Neuronal stem cell (in vitro differentiated cells): Measurements from ENCODE around the gene FSTL4.

Experiments used
- DNase-seq: peaks from one replicate; pipeline ENCODE4 v3.0.0-alpha.2; 2013; ENCODE audit warnings: low spot score
- H2AFZ ChIP-seq: one replicate; pipeline ENCODE4 v1.6.1; 2013; ENCODE audit warnings: mild to moderate bottlenecking, low read length, inconsistent platforms
- H2AK5ac ChIP-seq: 2 replicates; pipeline ENCODE4 v1.6.1; 2013; ENCODE audit warnings: low read depth, mild to moderate bottlenecking, inconsistent platforms, low read length, moderate library complexity, mixed read lengths
- H2BK120ac ChIP-seq: 2 replicates; pipeline ENCODE4 v1.6.1; 2013; ENCODE audit warnings: low read depth, mild to moderate bottlenecking, inconsistent platforms, low read length, moderate library complexity, mixed read lengths
- H2BK12ac ChIP-seq: one replicate; pipeline ENCODE4 v1.6.1; 2013; ENCODE audit warnings: low read length, inconsistent platforms
- H2BK15ac ChIP-seq: 2 replicates; pipeline ENCODE4 v1.6.1; 2013; ENCODE audit warnings: mild to moderate bottlenecking, low read length, inconsistent platforms, mixed read lengths
- H2BK5ac ChIP-seq: one replicate; pipeline ENCODE4 v1.6.1; 2013; ENCODE audit warnings: inconsistent platforms, mild to moderate bottlenecking, low read length, moderate library complexity
- H3K14ac ChIP-seq: one replicate; pipeline ENCODE4 v1.6.1; 2013; ENCODE audit warnings: low read length, inconsistent platforms
- H3K18ac ChIP-seq: 2 replicates; pipeline ENCODE4 v1.6.1; 2013; ENCODE audit warnings: low read length, inconsistent platforms
- H3K23ac ChIP-seq: 2 replicates; pipeline ENCODE4 v1.6.1; 2013; ENCODE audit warnings: low read depth, mild to moderate bottlenecking, mixed read lengths, low read length, inconsistent platforms; ENCODE audit not compliant: poor library complexity
- H3K27ac ChIP-seq: replicated peaks from 3 replicates; pipeline ENCODE4 v1.5.1; 2013; ENCODE audit warnings: low read length, inconsistent platforms
- H3K27me3 ChIP-seq, 3 experiments: 2 replicates each; pipeline ENCODE4 v1.6.1; 2013; ENCODE audit warnings: low read length in 3 of 3, mild to moderate bottlenecking in 2 of 3, inconsistent platforms in 1 of 3, low read depth in 1 of 3, mixed read lengths in 1 of 3, moderate library complexity in 1 of 3; ENCODE audit not compliant: control insufficient read depth in 3 of 3, insufficient read depth in 3 of 3
- H3K36me3 ChIP-seq, 2 donors: replicated peaks in 1 of 2; 2 replicates each; pipeline ENCODE4 v1.6.1; 2013; ENCODE audit warnings: low read length in 2 of 2; ENCODE audit not compliant: control insufficient read depth in 2 of 2, insufficient read depth in 2 of 2
- H3K4ac ChIP-seq: 2 replicates; pipeline ENCODE4 v1.6.1; 2013; ENCODE audit warnings: inconsistent platforms, mild to moderate bottlenecking, low read length, moderate library complexity
- H3K4me1 ChIP-seq, 2 donors: 1 replicate in 1 of 2; 2 replicates in 1 of 2; pipeline ENCODE4 v1.6.1; 2013; ENCODE audit warnings: low read length in 2 of 2, low read depth in 1 of 2; ENCODE audit not compliant: control insufficient read depth in 2 of 2, insufficient read depth in 1 of 2
- H3K4me2 ChIP-seq: one replicate; pipeline ENCODE4 v1.6.1; 2013; ENCODE audit warnings: mild to moderate bottlenecking, low read length, inconsistent platforms; ENCODE audit not compliant: insufficient read depth, poor library complexity, severe bottlenecking
- H3K4me3 ChIP-seq, 2 donors: 2 replicates each; pipeline ENCODE4 v1.5.1; 2013; ENCODE audit warnings: low read length in 2 of 2, mild to moderate bottlenecking in 2 of 2, inconsistent platforms in 1 of 2, moderate library complexity in 1 of 2
- H3K79me1 ChIP-seq: one replicate; pipeline ENCODE4 v1.6.1; 2013; ENCODE audit warnings: low read depth, mild to moderate bottlenecking, inconsistent platforms, low read length, moderate library complexity
- H3K9ac ChIP-seq: one replicate; pipeline ENCODE4 v1.6.1; 2013; ENCODE audit warnings: mild to moderate bottlenecking, low read depth, low read length, inconsistent platforms; ENCODE audit not compliant: poor library complexity
- H3K9me3 ChIP-seq, 2 donors: replicated peaks in 1 of 2; 2 replicates each; pipeline versions ENCODE3 to v1.6.1; 2013; ENCODE audit warnings: low read length in 2 of 2, mild to moderate bottlenecking in 2 of 2, inconsistent platforms in 1 of 2, low read depth in 1 of 2, mixed read lengths in 1 of 2, moderate library complexity in 1 of 2; ENCODE audit not compliant: control insufficient read depth in 2 of 2, insufficient read depth in 1 of 2
- H4K8ac ChIP-seq: one replicate; pipeline ENCODE4 v1.6.1; 2013; ENCODE audit warnings: low read depth, mild to moderate bottlenecking, inconsistent platforms, low read length, moderate library complexity
- H4K91ac ChIP-seq: one replicate; pipeline ENCODE4 v1.6.1; 2013; ENCODE audit warnings: low read length, low read depth, mild to moderate bottlenecking, inconsistent platforms; ENCODE audit not compliant: poor library complexity
- WGBS, 2 donors: extraction: QIAGEN DNeasy Blood & Tissue Kit; methylation state at CpG; one replicate each; pipeline ENCODE4 v1.1.7; 2013; ENCODE audit warnings: missing lambda C conversion rate in 2 of 2, mixed read lengths in 1 of 2; ENCODE audit not compliant: insufficient read length in 2 of 2, insufficient replicate concordance in 1 of 2; ENCODE audit errors: extremely low coverage in 2 of 2; 5-methylcytosine and 5-hydroxymethylcytosine counted together

Gene FSTL4

GRCh38 chr5:133252133-133252480 is 360.2 kb downstream of the FSTL4 start:
- H3K36me3 ChIP-seq, result no peaks in the 10 kb centered on the region
- H3K4ac ChIP-seq, result no peak overlapping the region
- H2AK5ac ChIP-seq, result no peak overlapping the region
- WGBS, 2 donors, result no CpG with 5 or more reads among the region's 6 CpGs
- H2BK120ac ChIP-seq, result no peak overlapping the region
- no peak overlapping the region for H3K4me2 ChIP-seq
- H2AFZ ChIP-seq, result peak overlapping the region; percentile 28
- no peak overlapping the region for H3K14ac ChIP-seq
- no peak overlapping the region for H2BK15ac ChIP-seq
- no peaks in the 10 kb centered on the region for H3K79me1 ChIP-seq
- no peak overlapping the region for H4K91ac ChIP-seq
- H3K4me1 ChIP-seq, result peaks cover 0 to 6% of the 10 kb centered on the region in 2 donors
- no peak overlapping the region for H3K4me3 ChIP-seq
- H3K18ac ChIP-seq, result no peak overlapping the region
- no peak overlapping the region for H3K23ac ChIP-seq
- H2BK5ac ChIP-seq, result no peak overlapping the region
- H4K8ac ChIP-seq, result no peak overlapping the region
- H2BK12ac ChIP-seq, result no peak overlapping the region
- peaks cover 0 to 11% (median 0%) of the 10 kb centered on the region in 3 experiments for H3K27me3 ChIP-seq
- no peak overlapping the region for H3K27ac ChIP-seq
- no peak overlapping the region for H3K9ac ChIP-seq
- no peaks in the 10 kb centered on the region for H3K9me3 ChIP-seq
- no peak for DNase-seq

- DNase-seq, result no peak
- Histone ChIP-seq H3K9ac (no peak overlapping the region), H2AK5ac (no peak overlapping the region), H3K27ac (no peak overlapping the region), H2BK5ac (no peak overlapping the region), H3K23ac (no peak overlapping the region), H3K4me3 (no peak overlapping the region), H3K4me2 (no peak overlapping the region), H2BK120ac (no peak overlapping the region), H3K27me3 (peaks cover 0 to 5% (median 0%) of the 10 kb centered on the region in 3 experiments), H3K9me3 (no peaks in the 10 kb centered on the region), H2BK15ac (no peak overlapping the region), H3K4me1 (peaks cover 0 to 6% of the 10 kb centered on the region in 2 donors), H3K14ac (no peak overlapping the region), H3K79me1 (no peaks in the 10 kb centered on the region), H2AFZ (peak overlapping the region; percentile 28), H4K91ac (no peak overlapping the region), H3K18ac (no peak overlapping the region), H3K4ac (no peak overlapping the region), H2BK12ac (peak overlapping the region; percentile 8), H4K8ac (peak overlapping the region; percentile 45), H3K36me3 (no peaks in the 10 kb centered on the region)
- WGBS, 2 donors, result no CpG with 5 or more reads among the region's 16 CpGs
Measured at GRCh38 chr5:133251296-133252132, 360.8 kb downstream of the FSTL4 start.

GRCh38 chr5:133250527-133250926 is 361.8 kb downstream of the FSTL4 start:
- peak overlapping the region; percentile 17 for H3K14ac ChIP-seq
- H3K4me3 ChIP-seq, result no peak overlapping the region
- no peak overlapping the region for H3K27ac ChIP-seq
- H4K8ac ChIP-seq, result no peak overlapping the region
- no peak overlapping the region for H2BK5ac ChIP-seq
- no peak overlapping the region for H3K4ac ChIP-seq
- no peak for DNase-seq
- H3K9me3 ChIP-seq, result no peaks in the 10 kb centered on the region
- no peak overlapping the region for H2AFZ ChIP-seq
- H3K36me3 ChIP-seq, result no peaks in the 10 kb centered on the region
- no peak overlapping the region for H2BK12ac ChIP-seq
- H4K91ac ChIP-seq, result no peak overlapping the region
- H3K9ac ChIP-seq, result no peak overlapping the region
- H2AK5ac ChIP-seq, result no peak overlapping the region
- no peak overlapping the region for H2BK120ac ChIP-seq
- H2BK15ac ChIP-seq, result no peak overlapping the region
- no peaks in the 10 kb centered on the region for H3K79me1 ChIP-seq
- H3K18ac ChIP-seq, result peak overlapping the region; percentile 36
- H3K4me2 ChIP-seq, result no peak overlapping the region
- H3K27me3 ChIP-seq, result peaks cover 0 to 5% (median 0%) of the 10 kb centered on the region in 3 experiments
- H3K4me1 ChIP-seq, result peaks cover 0 to 10% of the 10 kb centered on the region in 2 donors
- WGBS, 2 donors, result no CpG with 5 or more reads among the region's 10 CpGs
- H3K23ac ChIP-seq, result no peak overlapping the region

GRCh38 chr5:133249593-133249992 is 362.7 kb downstream of the FSTL4 start:
- Histone ChIP-seq H3K9me3 (no peaks in the 10 kb centered on the region), H3K4me3 (no peak overlapping the region), H2BK5ac (no peak overlapping the region), H3K79me1 (no peaks in the 10 kb centered on the region), H3K4me1 (peaks cover 0 to 9% of the 10 kb centered on the region in 2 donors), H2AK5ac (peak overlapping the region; percentile 6), H3K18ac (no peak overlapping the region), H3K27ac (no peak overlapping the region), H4K8ac (no peak overlapping the region), H2BK12ac (no peak overlapping the region), H4K91ac (no peak overlapping the region), H3K4ac (no peak overlapping the region), H2BK15ac (no peak overlapping the region), H3K14ac (no peak overlapping the region), H2BK120ac (no peak overlapping the region), H3K9ac (no peak overlapping the region), H3K27me3 (peaks cover 0 to 5% (median 0%) of the 10 kb centered on the region in 3 experiments), H3K4me2 (no peak overlapping the region), H2AFZ (no peak overlapping the region), H3K36me3 (no peaks in the 10 kb centered on the region), H3K23ac (no peak overlapping the region)
- DNase-seq, result no peak
- no CpG with 5 or more reads among the region's 6 CpGs for WGBS, 2 donors
